Measurements from ENCODE around the gene TCF4.

- TF ChIP-seq CTCF (conservative IDR thresholded peaks at IDR 0.05; ENCODE audit: low read depth in 2 of 2), result no peak
- no peak for TF ChIP-seq EZH2phosphoT487 (IDR thresholded peaks at IDR 0.05; ENCODE audit: unreplicated experiment)
- no peak for TF ChIP-seq EZH2 (IDR thresholded peaks at IDR 0.05; ENCODE audit: low read depth, unreplicated experiment)
- no peak for TF ChIP-seq REST (IDR thresholded peaks at IDR 0.05; ENCODE audit: unreplicated experiment)
- TF ChIP-seq POLR2AphosphoS5 (IDR thresholded peaks at IDR 0.05; ENCODE audit: low read depth), result no peak
- no peak for TF ChIP-seq CREB1 (CRISPR knock-in tag; IDR thresholded peaks at IDR 0.05; ENCODE audit: low read depth)
- TF ChIP-seq NANOG (IDR thresholded peaks at IDR 0.05; ENCODE audit: borderline replicate concordance), result no peak
- TF ChIP-seq ZNF331 (CRISPR knock-in tag; IDR thresholded peaks at IDR 0.05; ENCODE audit: low read depth), result no peak
- no peak for TF ChIP-seq ZNF462 (CRISPR knock-in tag; IDR thresholded peaks at IDR 0.05)
- no peak for TF ChIP-seq ETS1 (IDR thresholded peaks at IDR 0.05)
- no peak for TF ChIP-seq ZNF114 (CRISPR knock-in tag; IDR thresholded peaks at IDR 0.05)
These were observed 318.4 kb downstream of the TCF4 start for GRCh38 chr18:55269622-55270021.

Measured in GM23338 (cell line).